ENCODE measurements around the gene SLC37A1.

- TF ChIP-seq, protein P1, sequence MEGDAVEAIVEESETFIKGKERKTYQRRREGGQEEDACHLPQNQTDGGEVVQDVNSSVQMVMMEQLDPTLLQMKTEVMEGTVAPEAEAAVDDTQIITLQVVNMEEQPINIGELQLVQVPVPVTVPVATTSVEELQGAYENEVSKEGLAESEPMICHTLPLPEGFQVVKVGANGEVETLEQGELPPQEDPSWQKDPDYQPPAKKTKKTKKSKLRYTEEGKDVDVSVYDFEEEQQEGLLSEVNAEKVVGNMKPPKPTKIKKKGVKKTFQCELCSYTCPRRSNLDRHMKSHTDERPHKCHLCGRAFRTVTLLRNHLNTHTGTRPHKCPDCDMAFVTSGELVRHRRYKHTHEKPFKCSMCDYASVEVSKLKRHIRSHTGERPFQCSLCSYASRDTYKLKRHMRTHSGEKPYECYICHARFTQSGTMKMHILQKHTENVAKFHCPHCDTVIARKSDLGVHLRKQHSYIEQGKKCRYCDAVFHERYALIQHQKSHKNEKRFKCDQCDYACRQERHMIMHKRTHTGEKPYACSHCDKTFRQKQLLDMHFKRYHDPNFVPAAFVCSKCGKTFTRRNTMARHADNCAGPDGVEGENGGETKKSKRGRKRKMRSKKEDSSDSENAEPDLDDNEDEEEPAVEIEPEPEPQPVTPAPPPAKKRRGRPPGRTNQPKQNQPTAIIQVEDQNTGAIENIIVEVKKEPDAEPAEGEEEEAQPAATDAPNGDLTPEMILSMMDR (IDR thresholded peaks at IDR 0.05; ENCODE audit: insufficient read depth, low read length, poor library complexity, severe bottlenecking) = no peak
- TF ChIP-seq EZH2phosphoT487 (conservative IDR thresholded peaks at IDR 0.05; ENCODE audit: low read length) = no peak
Measured at GRCh38 chr21:42544544-42544943, 30.9 kb downstream of the SLC37A1 start.
